Endothelial cell of umbilical vein (primary cell): ENCODE measurements around the gene MTIF3. TPM values are rescaled to one million over a fixed set of nuclear protein-coding genes. Genes with fewer than 3 reads are reported as not detected.

Source experiments
- BruUV-seq: library from RNA; stranded (reverse); fragments of 400-500 nt; replicated peaks from 2 replicates; lab custom pipeline; 2021; lab: Mats Ljungman, UMichigan
- CTCF ChIA-PET: fragments of 300-600, 350-600 bp; sonication (Branson Sonifier 250); formaldehyde crosslinking; loops from one replicate; lab custom pipeline; 2021; ENCODE audit warnings: antibody characterized with exemption, inconsistent platforms; lab: Charles Lee
- POLR2A ChIA-PET: fragments of 300-600, 350-600 bp; sonication (Branson Sonifier 250); formaldehyde crosslinking; loops from one replicate; lab custom pipeline; 2021; ENCODE audit warnings: antibody characterized with exemption, inconsistent platforms; lab: Charles Lee
- DNase-seq: peaks from one replicate; pipeline ENCODE4 v3.0.0-alpha.2; 2011; ENCODE audit warnings: low read depth, low spot score
- FAIRE-seq: peaks from 2 replicates; lab custom pipeline; 2011; peaks lifted over from hg19 to GRCh38; lab: Jason Lieb, UNC
- H2AFZ ChIP-seq: 2 replicates; pipeline ENCODE4 v1.6.0; 2012; ENCODE audit warnings: low read depth, low read length, control low read depth, inconsistent platforms
- H3K27ac ChIP-seq: 2 replicates; pipeline ENCODE4 v1.5.1; 2011; ENCODE audit warnings: low read depth, mild to moderate bottlenecking, control low read depth, low read length, moderate library complexity; ENCODE audit not compliant: insufficient read depth
- H3K27me3 ChIP-seq, 2 experiments: 2 replicates each; pipeline versions ENCODE4 v1.6.0 to v1.6.1; 2011; ENCODE audit warnings: low read length in 2 of 2, mixed read lengths in 1 of 2; ENCODE audit not compliant: control insufficient read depth in 2 of 2, insufficient read depth in 2 of 2
- H3K36me3 ChIP-seq, 2 experiments: 2 replicates in 1 of 2; 3 replicates in 1 of 2; pipeline ENCODE4 v1.5.1; 2011; ENCODE audit warnings: low read length in 2 of 2, mild to moderate bottlenecking in 1 of 2, moderate library complexity in 1 of 2; ENCODE audit not compliant: control insufficient read depth in 2 of 2, insufficient read depth in 2 of 2; ENCODE audit errors: extremely low read depth in 1 of 2
- H3K4me1 ChIP-seq: 3 replicates; pipeline ENCODE4 v1.5.1; 2011; ENCODE audit warnings: mild to moderate bottlenecking, low read length; ENCODE audit not compliant: control insufficient read depth, insufficient read depth; ENCODE audit errors: extremely low read depth
- H3K4me2 ChIP-seq: 2 replicates; pipeline ENCODE4 v1.6.1; 2011; ENCODE audit warnings: low read length, control low read depth, mixed read lengths; ENCODE audit not compliant: insufficient read depth
- H3K4me3 ChIP-seq, 3 experiments: fragments of 200-600 bp in 1 of 3; sonication (generic), shearing (Covaris generic) in 1 of 3; replicated peaks in 1 of 3; 2 replicates each; pipeline ENCODE4 v1.5.1; 2011 to 2016; ENCODE audit warnings: control low read depth in 3 of 3, low read length in 3 of 3, mild to moderate bottlenecking in 2 of 3, inconsistent platforms in 1 of 3, low read depth in 1 of 3, moderate library complexity in 1 of 3; ENCODE audit not compliant: insufficient read depth in 1 of 3
- H3K79me2 ChIP-seq: 2 replicates; pipeline ENCODE4 v1.6.0; 2012; ENCODE audit warnings: low read length, inconsistent platforms; ENCODE audit not compliant: control insufficient read depth, insufficient read depth
- H3K9ac ChIP-seq: replicated peaks from 2 replicates; pipeline ENCODE3; 2011; ENCODE audit warnings: low read length, control low read depth; ENCODE audit not compliant: insufficient read depth; ENCODE audit errors: extremely low read depth
- H3K9me1 ChIP-seq: replicated peaks from 3 replicates; pipeline ENCODE4 v1.6.0; 2011; ENCODE audit warnings: mild to moderate bottlenecking, low read length; ENCODE audit not compliant: control insufficient read depth, insufficient read depth; ENCODE audit errors: extremely low read depth
- H3K9me3 ChIP-seq: replicated peaks from 2 replicates; pipeline ENCODE4 v1.5.1; 2012; ENCODE audit warnings: low read length, inconsistent platforms; ENCODE audit not compliant: control insufficient read depth, insufficient read depth
- H4K20me1 ChIP-seq: replicated peaks from 2 replicates; pipeline ENCODE3; 2011; ENCODE audit warnings: mild to moderate bottlenecking, low read length; ENCODE audit not compliant: control insufficient read depth, insufficient read depth; ENCODE audit errors: extremely low read depth
- EZH2 ChIP-seq: IDR thresholded peaks from 2 replicates; pipeline ENCODE4 v1.6.1; 2012; ENCODE audit warnings: borderline replicate concordance, low read depth, mild to moderate bottlenecking, moderate library complexity, low read length, inconsistent platforms; ENCODE audit not compliant: severe bottlenecking
- FOS ChIP-seq: IDR thresholded peaks from 2 replicates; pipeline ENCODE4 v1.6.1; 2011; ENCODE audit warnings: mild to moderate bottlenecking, low read length, moderate library complexity, borderline replicate concordance; ENCODE audit not compliant: insufficient read depth
- GATA2 ChIP-seq: IDR thresholded peaks from 2 replicates; pipeline ENCODE4 v1.7.0; 2011; ENCODE audit warnings: low read depth, mild to moderate bottlenecking, moderate library complexity, mixed read lengths, low read length; ENCODE audit not compliant: insufficient read length, insufficient read depth
- JUN ChIP-seq: IDR thresholded peaks from 2 replicates; pipeline ENCODE4 v1.6.1; 2011; ENCODE audit warnings: borderline replicate concordance, low read depth; ENCODE audit not compliant: insufficient read length, insufficient read depth
- MYC ChIP-seq: IDR thresholded peaks from one replicate; pipeline ENCODE4 v1.6.1; 2011; ENCODE audit warnings: mild to moderate bottlenecking, low read depth, low read length
- POLR2A ChIP-seq: IDR thresholded peaks from 2 replicates; pipeline ENCODE4 v1.6.1; 2012; ENCODE audit warnings: low read depth, mild to moderate bottlenecking, control low read depth, low read length
- POLR2AphosphoS5 ChIP-seq: IDR thresholded peaks from 2 replicates; pipeline ENCODE4 v1.6.1; 2012; ENCODE audit warnings: low read depth, mild to moderate bottlenecking, control low read depth, low read length, moderate library complexity; ENCODE audit not compliant: insufficient read depth
- dilution Hi-C: fragments of 300-500 bp; cut with MboI; formaldehyde crosslinking; loops from one replicate; pipeline ENCODE4 v1.15.0; 2019; ENCODE audit warnings: low sequenced_read_pairs; ENCODE audit not compliant: extremely low pct_ligation_motif_present
- intact Hi-C: fragments of 100-400 bp; cut with micrococcal nuclease; formaldehyde crosslinking; loops from one replicate; pipeline ENCODE4 v1.10.0; 2022
- polyA plus RNA-seq, 4 experiments: library from polyadenylated mRNA; depleted of rRNA in 3 of 4; stranded (reverse) in 3 of 4; unstranded in 1 of 4; fragments of >200 nt; gene quantifications; 2 replicates each; pipeline versions ENCODE4 v1.2.1 to v1.2.3, GENCODE V29; 2011 to 2012; ENCODE audit warnings: missing spikeins in 1 of 4
- total RNA-seq: library from RNA; stranded (reverse); gene quantifications from 2 replicates; pipeline ENCODE4 v1.2.3, GENCODE V29; 2021
- TF ChIP-seq, protein P1 (sequence below): IDR thresholded peaks from 2 replicates; pipeline ENCODE4 v1.6.1; 2011; ENCODE audit not compliant: insufficient read depth, insufficient read length
- TF ChIP-seq, protein P2 (sequence below), 2 donors: IDR thresholded peaks; 1 replicate in 1 of 2; 2 replicates in 1 of 2; pipeline ENCODE4 v1.5.1; 2011; ENCODE audit warnings: low read length in 2 of 2, mild to moderate bottlenecking in 2 of 2, moderate library complexity in 2 of 2, control low read depth in 1 of 2, inconsistent platforms in 1 of 2, low read depth in 1 of 2; ENCODE audit not compliant: insufficient read depth in 1 of 2; ENCODE audit errors: extremely low read depth in 1 of 2

MTIF3 gene
- total and polyA plus RNA-seq, 2 donors (not counting 3 experiments of a cell fraction or from before 2014, with no cell fraction given) = 23.5 to 37.5 TPM

DNA sequence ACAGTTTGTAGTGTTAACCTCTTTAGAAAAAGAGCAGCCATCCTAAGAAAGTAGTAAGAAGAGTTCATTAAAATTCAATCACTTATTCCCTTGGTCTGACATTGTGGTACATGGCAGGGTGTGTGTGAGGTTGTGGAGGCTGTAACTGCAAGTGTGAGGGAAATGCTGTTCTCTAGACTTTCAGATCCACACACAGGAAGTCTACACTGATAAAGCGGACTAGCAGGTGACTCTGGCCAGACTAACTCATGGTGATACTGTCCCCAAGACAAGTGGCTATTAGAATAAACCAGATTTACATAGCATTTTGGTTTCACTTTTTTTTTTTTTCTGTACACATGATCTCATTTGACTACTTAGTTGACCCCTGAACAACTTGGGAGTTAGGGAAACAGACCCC, 10.0 kb downstream of the MTIF3 start:
- no peak for FAIRE-seq
- intact Hi-C loops (no loop called here), dilution Hi-C loops (no loop called here)
- no peak overlapping the region for H3K4me2 ChIP-seq
- H3K4me3 ChIP-seq = no peak overlapping the region
- H3K79me2 ChIP-seq = peaks cover under 1% of the 10 kb centered on the region
- H3K36me3 ChIP-seq = peaks cover 0 to 7% of the 10 kb centered on the region in 2 experiments
- H2AFZ ChIP-seq = no peak overlapping the region
- TF ChIP-seq FOS (no peak), MYC (no peak), POLR2A (no peak), GATA2 (no peak), JUN (no peak), POLR2AphosphoS5 (no peak), EZH2 (no peak)
- TF ChIP-seq, protein P1, sequence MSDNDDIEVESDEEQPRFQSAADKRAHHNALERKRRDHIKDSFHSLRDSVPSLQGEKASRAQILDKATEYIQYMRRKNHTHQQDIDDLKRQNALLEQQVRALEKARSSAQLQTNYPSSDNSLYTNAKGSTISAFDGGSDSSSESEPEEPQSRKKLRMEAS = no peak
- TF ChIP-seq, protein P2, sequence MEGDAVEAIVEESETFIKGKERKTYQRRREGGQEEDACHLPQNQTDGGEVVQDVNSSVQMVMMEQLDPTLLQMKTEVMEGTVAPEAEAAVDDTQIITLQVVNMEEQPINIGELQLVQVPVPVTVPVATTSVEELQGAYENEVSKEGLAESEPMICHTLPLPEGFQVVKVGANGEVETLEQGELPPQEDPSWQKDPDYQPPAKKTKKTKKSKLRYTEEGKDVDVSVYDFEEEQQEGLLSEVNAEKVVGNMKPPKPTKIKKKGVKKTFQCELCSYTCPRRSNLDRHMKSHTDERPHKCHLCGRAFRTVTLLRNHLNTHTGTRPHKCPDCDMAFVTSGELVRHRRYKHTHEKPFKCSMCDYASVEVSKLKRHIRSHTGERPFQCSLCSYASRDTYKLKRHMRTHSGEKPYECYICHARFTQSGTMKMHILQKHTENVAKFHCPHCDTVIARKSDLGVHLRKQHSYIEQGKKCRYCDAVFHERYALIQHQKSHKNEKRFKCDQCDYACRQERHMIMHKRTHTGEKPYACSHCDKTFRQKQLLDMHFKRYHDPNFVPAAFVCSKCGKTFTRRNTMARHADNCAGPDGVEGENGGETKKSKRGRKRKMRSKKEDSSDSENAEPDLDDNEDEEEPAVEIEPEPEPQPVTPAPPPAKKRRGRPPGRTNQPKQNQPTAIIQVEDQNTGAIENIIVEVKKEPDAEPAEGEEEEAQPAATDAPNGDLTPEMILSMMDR (IDR thresholded peaks at IDR 0.05; ENCODE audit: extremely low read depth in 1 of 2, insufficient read depth in 1 of 2, low read depth in 1 of 2, low read length in 2 of 2) = no peak
- CTCF ChIA-PET = interaction anchor here (1.1 kb wide), 1 partner anchor 8 kb away, joined by 3 read pairs; no protein-coding TSS in a partner anchor
- no peak overlapping the region for H3K9ac ChIP-seq
- no peaks in the 10 kb centered on the region for H3K4me1 ChIP-seq
- BruUV-seq = no TSS peak
- no peak for DNase-seq
- H3K9me3 ChIP-seq = no peaks in the 10 kb centered on the region
- H3K27ac ChIP-seq = no peak overlapping the region
- no peaks in the 10 kb centered on the region for H3K27me3 ChIP-seq
- no peaks in the 10 kb centered on the region for H3K9me1 ChIP-seq
- H4K20me1 ChIP-seq = no peaks in the 10 kb centered on the region
- POLR2A ChIA-PET = interaction anchor here (0.7 kb wide), 1 partner anchor 241 kb away, joined by 6 read pairs; no protein-coding TSS in a partner anchor
